RWPE1 (cell line): ENCODE results near the gene GSK3A.

ENCODE experiments used
- CTCF ChIA-PET: fragments of 350-600 bp; sonication (Branson Sonifier 250); formaldehyde crosslinking; extraction: SDS; loops from one replicate; lab custom pipeline; 2021; lab: Yijun Ruan, JAX
- POLR2A ChIA-PET: fragments of 400-600 bp; formaldehyde crosslinking; extraction: SDS; loops from one replicate; lab custom pipeline; 2020; ENCODE audit warnings: antibody characterized with exemption; ENCODE audit not compliant: low non-redundant PET; lab: Yijun Ruan, JAX
- DNase-seq: peaks from one replicate; pipeline ENCODE4 v3.0.0; 2012; ENCODE audit warnings: low spot score
- H3K27ac ChIP-seq: fragments of 450-650 bp; 2 replicates; pipeline ENCODE4 v1.5.1; 2017
- TF ChIP-seq, protein P1 (sequence below): fragments of 450-650 bp; conservative IDR thresholded peaks from 2 replicates; pipeline ENCODE4 v1.5.1; 2017; ENCODE audit warnings: low read depth, mild to moderate bottlenecking

GSK3A gene

DNA sequence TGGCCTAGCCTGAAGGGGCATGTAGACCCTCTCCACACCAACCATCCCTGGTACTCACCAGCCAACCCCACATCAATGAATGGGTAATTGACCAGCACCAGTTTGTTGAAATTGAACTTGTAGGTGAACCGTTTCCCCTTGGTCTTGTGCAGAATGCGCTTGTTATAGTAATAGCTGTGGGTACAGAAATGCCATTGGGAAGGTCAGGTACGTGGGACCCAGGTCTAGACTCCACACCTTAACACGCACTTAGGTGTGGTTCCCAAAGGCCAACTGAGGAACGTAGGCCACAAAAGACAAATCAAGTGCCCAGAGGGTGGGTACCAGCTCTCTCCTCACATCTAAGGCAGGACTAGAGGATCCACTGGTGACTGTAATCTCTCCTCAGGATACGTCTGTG, 7.4 kb upstream of the GSK3A start:
- DNase-seq: no peak
- ChIA-PET POLR2A (interaction anchor here (0.7 kb wide), 1 partner anchor 1275 kb away, joined by 3 read pairs; no protein-coding TSS in a partner anchor), CTCF (interaction anchor here (0.6 kb wide), 1 partner anchor 139 kb away, joined by 3 read pairs; no protein-coding TSS in a partner anchor)
- peak overlapping the region; percentile 98 for H3K27ac ChIP-seq
- TF ChIP-seq, protein P1, sequence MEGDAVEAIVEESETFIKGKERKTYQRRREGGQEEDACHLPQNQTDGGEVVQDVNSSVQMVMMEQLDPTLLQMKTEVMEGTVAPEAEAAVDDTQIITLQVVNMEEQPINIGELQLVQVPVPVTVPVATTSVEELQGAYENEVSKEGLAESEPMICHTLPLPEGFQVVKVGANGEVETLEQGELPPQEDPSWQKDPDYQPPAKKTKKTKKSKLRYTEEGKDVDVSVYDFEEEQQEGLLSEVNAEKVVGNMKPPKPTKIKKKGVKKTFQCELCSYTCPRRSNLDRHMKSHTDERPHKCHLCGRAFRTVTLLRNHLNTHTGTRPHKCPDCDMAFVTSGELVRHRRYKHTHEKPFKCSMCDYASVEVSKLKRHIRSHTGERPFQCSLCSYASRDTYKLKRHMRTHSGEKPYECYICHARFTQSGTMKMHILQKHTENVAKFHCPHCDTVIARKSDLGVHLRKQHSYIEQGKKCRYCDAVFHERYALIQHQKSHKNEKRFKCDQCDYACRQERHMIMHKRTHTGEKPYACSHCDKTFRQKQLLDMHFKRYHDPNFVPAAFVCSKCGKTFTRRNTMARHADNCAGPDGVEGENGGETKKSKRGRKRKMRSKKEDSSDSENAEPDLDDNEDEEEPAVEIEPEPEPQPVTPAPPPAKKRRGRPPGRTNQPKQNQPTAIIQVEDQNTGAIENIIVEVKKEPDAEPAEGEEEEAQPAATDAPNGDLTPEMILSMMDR: no peak

DNA sequence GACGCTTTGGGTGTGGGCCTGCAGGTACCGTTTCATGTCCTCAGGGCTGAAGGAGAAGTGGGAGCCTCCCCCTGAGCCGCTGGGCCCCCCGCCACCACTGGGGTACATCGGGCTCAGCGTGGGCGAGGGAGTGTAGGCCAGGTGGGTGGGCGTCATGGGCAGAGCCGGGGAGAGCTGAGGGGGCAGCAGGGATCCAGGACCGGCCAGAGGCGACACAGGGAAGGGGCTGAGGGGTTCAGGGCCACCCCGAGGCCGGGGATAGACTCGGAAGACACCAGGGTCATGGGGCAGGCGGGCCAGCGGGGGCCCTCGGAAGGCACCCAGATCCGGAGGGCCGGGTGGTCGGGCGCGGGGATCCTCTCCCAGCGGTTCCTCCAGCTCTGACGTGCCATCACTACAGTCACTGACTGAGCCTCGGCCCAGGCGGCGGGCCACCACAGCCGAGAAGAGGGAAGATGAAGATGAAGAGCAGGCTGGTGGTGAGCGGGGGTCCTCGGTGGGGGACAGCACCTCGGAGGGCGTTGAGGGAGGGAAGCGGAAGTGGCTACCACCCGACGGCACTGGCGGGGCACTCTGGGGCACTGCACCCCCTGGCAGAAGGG, 6.8 kb upstream of the GSK3A start:
- POLR2A ChIA-PET: no interaction called here

GRCh38 chr19:42248270-42249148, 6.1 kb upstream of the GSK3A start:
- no peak for DNase-seq
- ChIA-PET POLR2A (no interaction called here), CTCF (interaction anchor here (0.6 to 3.6 kb wide), 2 partner anchors 31 to 80 kb away, joined by 4 to 15 read pairs; no protein-coding TSS in a partner anchor)
- peak overlapping the region; percentile 98 for H3K27ac ChIP-seq
- TF ChIP-seq, protein P1: no peak

More for the DNA sequence above, 6.8 kb upstream of the GSK3A start:
- no peak for DNase-seq
- TF ChIP-seq, protein P1: no peak
- CTCF ChIA-PET: interaction anchor here (3.6 kb wide), 1 partner anchor 30 kb away, joined by 15 read pairs; no protein-coding TSS in a partner anchor
- peak overlapping the region; percentile 98 for H3K27ac ChIP-seq

- POLR2A ChIA-PET: no interaction called here
- TF ChIP-seq, protein P1: no peak
- CTCF ChIA-PET: interaction anchor here (0.6 to 3.6 kb wide), 2 partner anchors 32 to 81 kb away, joined by 4 to 15 read pairs; no protein-coding TSS in a partner anchor
- H3K27ac ChIP-seq: peak overlapping the region; percentile 98
- no peak for DNase-seq
These were observed 5.3 kb upstream of the GSK3A start for GRCh38 chr19:42247640-42248199.

- no peak for DNase-seq
- POLR2A ChIA-PET: interaction anchor here (1.5 kb wide), 1 partner anchor 33 kb away, joined by 5 read pairs; no protein-coding TSS in a partner anchor
- peak overlapping the region; percentile 98 for H3K27ac ChIP-seq
- TF ChIP-seq, protein P1: no peak
- CTCF ChIA-PET: interaction anchor here (0.6 to 3.6 kb wide), 9 partner anchors 21 to 191 kb away, joined by 3 to 15 read pairs (median 3); no protein-coding TSS in a partner anchor
These were observed 4.7 kb upstream of the GSK3A start for GRCh38 chr19:42246922-42247639.
